PFSK-1 (cell line): ENCODE results near the gene HEPACAM.

Source experiments
- FOXP2 ChIP-seq: optimal IDR thresholded peaks from 2 replicates; pipeline ENCODE3; 2011; ENCODE audit warnings: borderline replicate concordance, control low read depth, inconsistent platforms; ENCODE audit not compliant: insufficient read depth; ENCODE audit errors: extremely low read length, extremely low read depth
- POLR2AphosphoS5 ChIP-seq: IDR thresholded peaks from 2 replicates; pipeline ENCODE4 v1.6.1; 2012; ENCODE audit warnings: low read depth, mild to moderate bottlenecking, control low read depth, low read length, moderate library complexity
- SIN3A ChIP-seq: IDR thresholded peaks from 2 replicates; pipeline ENCODE4 v1.6.1; 2012; ENCODE audit warnings: mild to moderate bottlenecking, low read length, moderate library complexity, borderline replicate concordance; ENCODE audit not compliant: insufficient read depth
- TAF1 ChIP-seq: IDR thresholded peaks from 2 replicates; pipeline ENCODE4 v1.6.1; 2012; ENCODE audit warnings: low read length, control low read depth, borderline replicate concordance; ENCODE audit not compliant: insufficient read depth
- TF ChIP-seq, protein P1 (sequence below), 2 experiments: IDR thresholded peaks; 2 replicates each; pipeline versions ENCODE4 v1.6.1 to v1.8.0; 2011 to 2012; ENCODE audit warnings: low read depth in 2 of 2, low read length in 2 of 2, control low read depth in 1 of 2, inconsistent platforms in 1 of 2, mild to moderate bottlenecking in 1 of 2, moderate library complexity in 1 of 2; ENCODE audit not compliant: insufficient read depth in 1 of 2

HEPACAM gene

GRCh38 chr11:124920870-124921609 is 14.8 kb downstream of the HEPACAM start:
- TF ChIP-seq, protein P1, sequence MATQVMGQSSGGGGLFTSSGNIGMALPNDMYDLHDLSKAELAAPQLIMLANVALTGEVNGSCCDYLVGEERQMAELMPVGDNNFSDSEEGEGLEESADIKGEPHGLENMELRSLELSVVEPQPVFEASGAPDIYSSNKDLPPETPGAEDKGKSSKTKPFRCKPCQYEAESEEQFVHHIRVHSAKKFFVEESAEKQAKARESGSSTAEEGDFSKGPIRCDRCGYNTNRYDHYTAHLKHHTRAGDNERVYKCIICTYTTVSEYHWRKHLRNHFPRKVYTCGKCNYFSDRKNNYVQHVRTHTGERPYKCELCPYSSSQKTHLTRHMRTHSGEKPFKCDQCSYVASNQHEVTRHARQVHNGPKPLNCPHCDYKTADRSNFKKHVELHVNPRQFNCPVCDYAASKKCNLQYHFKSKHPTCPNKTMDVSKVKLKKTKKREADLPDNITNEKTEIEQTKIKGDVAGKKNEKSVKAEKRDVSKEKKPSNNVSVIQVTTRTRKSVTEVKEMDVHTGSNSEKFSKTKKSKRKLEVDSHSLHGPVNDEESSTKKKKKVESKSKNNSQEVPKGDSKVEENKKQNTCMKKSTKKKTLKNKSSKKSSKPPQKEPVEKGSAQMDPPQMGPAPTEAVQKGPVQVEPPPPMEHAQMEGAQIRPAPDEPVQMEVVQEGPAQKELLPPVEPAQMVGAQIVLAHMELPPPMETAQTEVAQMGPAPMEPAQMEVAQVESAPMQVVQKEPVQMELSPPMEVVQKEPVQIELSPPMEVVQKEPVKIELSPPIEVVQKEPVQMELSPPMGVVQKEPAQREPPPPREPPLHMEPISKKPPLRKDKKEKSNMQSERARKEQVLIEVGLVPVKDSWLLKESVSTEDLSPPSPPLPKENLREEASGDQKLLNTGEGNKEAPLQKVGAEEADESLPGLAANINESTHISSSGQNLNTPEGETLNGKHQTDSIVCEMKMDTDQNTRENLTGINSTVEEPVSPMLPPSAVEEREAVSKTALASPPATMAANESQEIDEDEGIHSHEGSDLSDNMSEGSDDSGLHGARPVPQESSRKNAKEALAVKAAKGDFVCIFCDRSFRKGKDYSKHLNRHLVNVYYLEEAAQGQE (IDR thresholded peaks at IDR 0.05; ENCODE audit: insufficient read depth in 1 of 2, low read depth in 2 of 2, low read length in 2 of 2): no peak
- TF ChIP-seq FOXP2 (no peak), POLR2AphosphoS5 (no peak), TAF1 (no peak), SIN3A (no peak)

GRCh38 chr11:124920356-124920755 is 15.5 kb downstream of the HEPACAM start:
- TF ChIP-seq, protein P1 (IDR thresholded peaks at IDR 0.05; ENCODE audit: insufficient read depth in 1 of 2, low read depth in 2 of 2, low read length in 2 of 2): no peak
- no peak for TF ChIP-seq POLR2AphosphoS5
- TF ChIP-seq TAF1: no peak
- TF ChIP-seq SIN3A: no peak
- no peak for TF ChIP-seq FOXP2

GRCh38 chr11:124919898-124920297 is 15.9 kb downstream of the HEPACAM start:
- no peak for TF ChIP-seq POLR2AphosphoS5

GRCh38 chr11:124918950-124919349 is 16.9 kb downstream of the HEPACAM start, which contains the start of gene HEPN1:
HEPN1 (plus strand) TSS chr11:124919250.
- no peak for TF ChIP-seq SIN3A
- TF ChIP-seq FOXP2: no peak
- no peak for TF ChIP-seq POLR2AphosphoS5
- TF ChIP-seq TAF1: no peak
- TF ChIP-seq, protein P1 (IDR thresholded peaks at IDR 0.05; ENCODE audit: insufficient read depth in 1 of 2, low read depth in 2 of 2, low read length in 2 of 2): no peak

GRCh38 chr11:124917115-124917637 is 18.7 kb downstream of the HEPACAM start:
- no peak for TF ChIP-seq FOXP2
- TF ChIP-seq, protein P1 (IDR thresholded peaks at IDR 0.05; ENCODE audit: insufficient read depth in 1 of 2, low read depth in 2 of 2, low read length in 2 of 2): no peak
